Measurements from ENCODE around the gene ATN1. TPM values are rescaled to one million over a fixed set of nuclear protein-coding genes. Genes with fewer than 3 reads are reported as not detected.
A peak's percentile ranks its signal among the peaks of the same experiment; 100 is the strongest.

ATN1 gene
- total RNA-seq, 2 experiments from 2014 or later, result 0.98 to 6.7 TPM

DNA sequence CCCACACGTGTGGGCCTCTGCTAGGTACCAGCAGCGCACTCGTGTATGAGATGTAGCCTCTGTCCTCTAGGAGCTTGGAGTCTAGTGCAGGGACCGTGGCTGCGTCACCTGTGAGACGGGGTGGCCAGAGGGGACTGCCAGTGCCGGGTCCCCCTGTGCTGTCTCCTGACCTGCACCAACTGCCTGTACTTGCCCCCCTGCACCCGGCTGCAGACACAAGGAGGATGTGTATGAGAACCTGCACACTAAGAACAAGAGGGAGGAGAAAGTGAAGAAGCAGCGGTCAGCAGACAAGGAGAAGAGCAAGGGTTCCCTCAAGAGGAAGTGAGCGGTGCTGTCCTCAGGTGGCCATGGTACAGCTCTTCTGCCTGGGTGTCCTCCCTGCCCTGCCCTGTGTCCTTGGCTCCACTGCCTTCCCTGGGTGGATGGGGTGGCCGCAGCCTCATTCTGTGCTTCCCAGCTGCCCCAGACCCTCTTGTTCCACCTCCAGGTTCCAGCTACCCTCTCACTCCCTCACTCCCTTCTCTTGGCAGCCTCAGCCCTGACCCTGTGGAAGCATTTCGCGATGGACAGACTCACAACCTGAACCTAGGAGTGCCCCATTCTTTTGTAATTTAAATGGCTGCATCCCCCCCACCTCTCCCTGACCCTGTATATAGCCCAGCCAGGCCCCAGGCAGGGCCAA lies 33.0 kb downstream of the ATN1 start:
- Histone ChIP-seq H3K4me2 (ENCODE audit: low read length) (peak overlapping the region; percentile 75), H3K36me3 (ENCODE audit: insufficient read depth, low read length) (peaks cover 21% of the 10 kb centered on the region), H3K9me3 (ENCODE audit: low read length) (no peaks in the 10 kb centered on the region), H3K27ac (ENCODE audit: low read depth, low read length, poor library complexity, severe bottlenecking) (peak overlapping the region; percentile 31), H3K79me2 (ENCODE audit: insufficient read depth, low read depth, low read length) (no peaks in the 10 kb centered on the region), H2AFZ (ENCODE audit: low read length) (no peak overlapping the region), H4K20me1 (ENCODE audit: insufficient read depth, low read length) (no peaks in the 10 kb centered on the region), H3K4me3 (ENCODE audit: low read depth, low read length, poor library complexity, severe bottlenecking) (no peak overlapping the region), H3K4me1 (ENCODE audit: insufficient read depth, low read length, poor library complexity, severe bottlenecking) (peaks cover 76% of the 10 kb centered on the region), H3K9me2 (ENCODE audit: insufficient read depth, low read length) (no peaks in the 10 kb centered on the region)
- ChIA-PET CTCF (ENCODE audit: unreplicated experiment) (interaction anchor here (0.9 to 10.6 kb wide), 2 partner anchors 11 to 15 kb away, joined by 3 to 110 read pairs; partner anchors contain the start of genes C12orf57 and RNU7-1), POLR2A (interaction anchor here (0.7 to 9.3 kb wide), 4 partner anchors 9 to 15 kb away, joined by 4 to 155 read pairs (median 15); partner anchors contain the start of genes C12orf57, PHB2, PTPN6 and RNU7-1)
- DNase-seq (ENCODE audit: low spot score), result peak; percentile 68
- BruUV-seq (replicated peaks), result no TSS peak
- intact Hi-C loops (cut with micrococcal nuclease; ENCODE audit: unreplicated experiment), result loop anchor here (1.0 to 5.0 kb wide), 2 partner anchors 16 to 88 kb away; partner anchors contain the start of genes C12orf57 and SPSB2
- TF ChIP-seq, protein P1, sequence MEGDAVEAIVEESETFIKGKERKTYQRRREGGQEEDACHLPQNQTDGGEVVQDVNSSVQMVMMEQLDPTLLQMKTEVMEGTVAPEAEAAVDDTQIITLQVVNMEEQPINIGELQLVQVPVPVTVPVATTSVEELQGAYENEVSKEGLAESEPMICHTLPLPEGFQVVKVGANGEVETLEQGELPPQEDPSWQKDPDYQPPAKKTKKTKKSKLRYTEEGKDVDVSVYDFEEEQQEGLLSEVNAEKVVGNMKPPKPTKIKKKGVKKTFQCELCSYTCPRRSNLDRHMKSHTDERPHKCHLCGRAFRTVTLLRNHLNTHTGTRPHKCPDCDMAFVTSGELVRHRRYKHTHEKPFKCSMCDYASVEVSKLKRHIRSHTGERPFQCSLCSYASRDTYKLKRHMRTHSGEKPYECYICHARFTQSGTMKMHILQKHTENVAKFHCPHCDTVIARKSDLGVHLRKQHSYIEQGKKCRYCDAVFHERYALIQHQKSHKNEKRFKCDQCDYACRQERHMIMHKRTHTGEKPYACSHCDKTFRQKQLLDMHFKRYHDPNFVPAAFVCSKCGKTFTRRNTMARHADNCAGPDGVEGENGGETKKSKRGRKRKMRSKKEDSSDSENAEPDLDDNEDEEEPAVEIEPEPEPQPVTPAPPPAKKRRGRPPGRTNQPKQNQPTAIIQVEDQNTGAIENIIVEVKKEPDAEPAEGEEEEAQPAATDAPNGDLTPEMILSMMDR (conservative IDR thresholded peaks at IDR 0.05; ENCODE audit: low read length), result 0 out of 2 replicates have a peak, but pooled peaks have one; percentile 37
- TF ChIP-seq EZH2phosphoT487 (IDR thresholded peaks at IDR 0.05; ENCODE audit: borderline replicate concordance, low read depth, low read length), result no peak

GRCh38 chr12:6961278-6961694 lies 33.5 kb downstream of the ATN1 start:
- no TSS peak for BruUV-seq (replicated peaks)
- peak overlapping the region; percentile 3 for H3K4me3 ChIP-seq (ENCODE audit: low read depth, low read length, poor library complexity, severe bottlenecking)
- H3K4me2 ChIP-seq (ENCODE audit: low read length), result peak overlapping the region; percentile 75
- peak overlapping the region; percentile 39 for H3K27ac ChIP-seq (ENCODE audit: low read depth, low read length, poor library complexity, severe bottlenecking)
- H3K79me2 ChIP-seq (ENCODE audit: insufficient read depth, low read depth, low read length), result no peaks in the 10 kb centered on the region
- no peaks in the 10 kb centered on the region for H3K9me2 ChIP-seq (ENCODE audit: insufficient read depth, low read length)
- 0 out of 2 replicates have a peak overlapping the region, but pooled peaks have one; percentile 5 for H2AFZ ChIP-seq (ENCODE audit: low read length)
- H3K4me1 ChIP-seq (ENCODE audit: insufficient read depth, low read length, poor library complexity, severe bottlenecking), result peaks cover 81% of the 10 kb centered on the region
- peaks cover 27% of the 10 kb centered on the region for H3K36me3 ChIP-seq (ENCODE audit: insufficient read depth, low read length)
- intact Hi-C loops (cut with micrococcal nuclease; ENCODE audit: unreplicated experiment), result loop anchor here (5.0 kb wide), 1 partner anchor 89 kb away; the partner anchor contains the start of gene SPSB2
- TF ChIP-seq, protein P1 (conservative IDR thresholded peaks at IDR 0.05; ENCODE audit: low read length), result no peak
- TF ChIP-seq EZH2phosphoT487 (IDR thresholded peaks at IDR 0.05; ENCODE audit: borderline replicate concordance, low read depth, low read length), result no peak
- CTCF ChIA-PET (ENCODE audit: unreplicated experiment), result interaction anchor here (0.6 to 10.6 kb wide), 3 partner anchors 12 to 16 kb away, joined by 3 to 110 read pairs (median 3); partner anchors contain the start of genes C12orf57 and RNU7-1
- POLR2A ChIA-PET, result interaction anchor here (0.8 to 9.3 kb wide), 4 partner anchors 10 to 679 kb away, joined by 3 to 155 read pairs (median 8); partner anchors contain the start of genes C12orf57, PTPN6 and RNU7-1
- DNase-seq (ENCODE audit: low spot score), result no peak
- no peaks in the 10 kb centered on the region for H4K20me1 ChIP-seq (ENCODE audit: insufficient read depth, low read length)
- no peaks in the 10 kb centered on the region for H3K9me3 ChIP-seq (ENCODE audit: low read length)

Measured in OCI-LY7 (cell line).